SU-DHL-6 (cell line): ENCODE results near the gene RAPH1.

Source experiments
- H2AFZ ChIP-seq: fragments of 200-600 bp; sonication (generic); 2 replicates; pipeline ENCODE4 v1.6.1; 2014; ENCODE audit warnings: low read depth, mild to moderate bottlenecking, moderate library complexity, mixed read lengths, antibody characterized with exemption, low read length; ENCODE audit not compliant: severe bottlenecking
- H3F3A ChIP-seq: fragments of 200-600 bp; shearing (Covaris generic); 2 replicates; pipeline ENCODE4 v1.6.0; 2016; ENCODE audit warnings: antibody characterized with exemption, mild to moderate bottlenecking; ENCODE audit not compliant: insufficient read depth
- H3K27ac ChIP-seq: fragments of 200-600 bp; sonication (generic); 2 replicates; pipeline ENCODE4 v1.5.1; 2016; ENCODE audit warnings: low read depth, mild to moderate bottlenecking, low read length, moderate library complexity, mixed read lengths
- H3K27me3 ChIP-seq: fragments of 200-600 bp; sonication (generic), shearing (Covaris generic); 2 replicates; pipeline ENCODE4 v1.6.0; 2014; ENCODE audit warnings: mild to moderate bottlenecking, low read length
- H3K36me3 ChIP-seq: fragments of 200-600 bp; sonication (generic); 2 replicates; pipeline ENCODE4 v1.6.1; 2014; ENCODE audit warnings: mild to moderate bottlenecking, low read length, mixed read lengths
- H3K4me2 ChIP-seq: fragments of 300-600, 200-600 bp; shearing (Covaris generic), sonication (generic); 2 replicates; pipeline ENCODE4 v1.6.0; 2014; ENCODE audit warnings: low read length, low read depth, mild to moderate bottlenecking; ENCODE audit not compliant: poor library complexity, severe bottlenecking
- H3K4me3 ChIP-seq: fragments of 200-600 bp; sonication (generic); 2 replicates; pipeline ENCODE4 v1.5.1; 2014; ENCODE audit warnings: antibody characterized with exemption, low read length, mild to moderate bottlenecking, mixed read lengths; ENCODE audit not compliant: insufficient read depth, poor library complexity, severe bottlenecking
- H3K79me2 ChIP-seq: fragments of 200-600 bp; sonication (generic); 2 replicates; pipeline ENCODE4 v1.6.1; 2014; ENCODE audit warnings: mild to moderate bottlenecking, low read length, moderate library complexity; ENCODE audit not compliant: insufficient read depth
- H3K9ac ChIP-seq: fragments of 200-600 bp; sonication (generic); 2 replicates; pipeline ENCODE4 v1.7.0; 2014; ENCODE audit warnings: mild to moderate bottlenecking, low read length
- H3K9me2 ChIP-seq: fragments of 200-600 bp; sonication (generic); replicated peaks from 2 replicates; pipeline ENCODE4 v1.6.1; 2014; ENCODE audit warnings: low read length; ENCODE audit not compliant: insufficient read depth
- H3K9me3 ChIP-seq: fragments of 200-600 bp; sonication (generic); 2 replicates; pipeline ENCODE4 v1.6.1; 2014; ENCODE audit warnings: low read length, mixed read lengths; ENCODE audit not compliant: insufficient read depth
- H4K20me1 ChIP-seq: fragments of 200-600 bp; sonication (generic); 2 replicates; pipeline ENCODE4 v1.6.1; 2014; ENCODE audit warnings: low read depth, mild to moderate bottlenecking, antibody characterized with exemption, low read length, moderate library complexity, mixed read lengths
- EZH2phosphoT487 ChIP-seq: fragments of 200-600 bp; sonication (generic), shearing (Covaris generic); conservative IDR thresholded peaks from 2 replicates; pipeline ENCODE4 v1.6.1; 2018; ENCODE audit warnings: mild to moderate bottlenecking, antibody characterized with exemption, low read length, moderate library complexity, mixed read lengths
- TF ChIP-seq, protein P1 (sequence below): fragments of 200-600 bp; sonication (generic); IDR thresholded peaks from one replicate; pipeline ENCODE4 v1.5.1; 2017; ENCODE audit warnings: antibody characterized with exemption, mild to moderate bottlenecking, low read length, moderate library complexity; ENCODE audit not compliant: insufficient read depth, poor library complexity, severe bottlenecking

RAPH1 gene

DNA sequence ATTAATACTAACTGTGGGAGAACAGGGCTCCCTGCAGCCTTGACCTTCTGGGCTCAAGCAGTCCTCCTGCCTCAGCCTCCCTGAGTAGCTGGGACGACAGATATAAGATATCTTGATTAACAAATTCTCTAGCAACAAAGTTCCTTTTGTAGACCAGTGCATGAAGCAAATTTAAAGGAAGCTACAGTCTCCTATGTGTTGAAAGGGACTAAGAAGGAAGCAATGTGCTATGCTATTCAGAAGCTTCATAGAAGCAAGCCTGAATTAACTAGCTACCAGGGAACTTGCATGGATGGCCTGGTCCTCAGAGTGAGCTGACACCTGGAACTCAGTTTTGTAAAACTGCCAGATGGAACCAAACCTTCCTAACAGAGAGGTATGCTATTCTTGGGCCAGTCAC is 33.2 kb downstream of the RAPH1 start:
- no peak overlapping the region for H2AFZ ChIP-seq
- no peaks in the 10 kb centered on the region for H3K9me2 ChIP-seq
- no peaks in the 10 kb centered on the region; the same call in 1 of the 2 replicates for H3K9me3 ChIP-seq
- no peak overlapping the region for H3K27ac ChIP-seq
- H4K20me1 ChIP-seq, result no peaks in the 10 kb centered on the region
- no peaks in the 10 kb centered on the region for H3K36me3 ChIP-seq
- H3K4me3 ChIP-seq, result no peak overlapping the region
- no peak overlapping the region for H3K9ac ChIP-seq
- H3K4me2 ChIP-seq, result no peak overlapping the region
- H3F3A ChIP-seq, result no peaks in the 10 kb centered on the region
- no peaks in the 10 kb centered on the region for H3K79me2 ChIP-seq
- no peak for TF ChIP-seq EZH2phosphoT487
- TF ChIP-seq, protein P1, sequence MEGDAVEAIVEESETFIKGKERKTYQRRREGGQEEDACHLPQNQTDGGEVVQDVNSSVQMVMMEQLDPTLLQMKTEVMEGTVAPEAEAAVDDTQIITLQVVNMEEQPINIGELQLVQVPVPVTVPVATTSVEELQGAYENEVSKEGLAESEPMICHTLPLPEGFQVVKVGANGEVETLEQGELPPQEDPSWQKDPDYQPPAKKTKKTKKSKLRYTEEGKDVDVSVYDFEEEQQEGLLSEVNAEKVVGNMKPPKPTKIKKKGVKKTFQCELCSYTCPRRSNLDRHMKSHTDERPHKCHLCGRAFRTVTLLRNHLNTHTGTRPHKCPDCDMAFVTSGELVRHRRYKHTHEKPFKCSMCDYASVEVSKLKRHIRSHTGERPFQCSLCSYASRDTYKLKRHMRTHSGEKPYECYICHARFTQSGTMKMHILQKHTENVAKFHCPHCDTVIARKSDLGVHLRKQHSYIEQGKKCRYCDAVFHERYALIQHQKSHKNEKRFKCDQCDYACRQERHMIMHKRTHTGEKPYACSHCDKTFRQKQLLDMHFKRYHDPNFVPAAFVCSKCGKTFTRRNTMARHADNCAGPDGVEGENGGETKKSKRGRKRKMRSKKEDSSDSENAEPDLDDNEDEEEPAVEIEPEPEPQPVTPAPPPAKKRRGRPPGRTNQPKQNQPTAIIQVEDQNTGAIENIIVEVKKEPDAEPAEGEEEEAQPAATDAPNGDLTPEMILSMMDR, result no peak
- H3K27me3 ChIP-seq, result no peaks in the 10 kb centered on the region

DNA sequence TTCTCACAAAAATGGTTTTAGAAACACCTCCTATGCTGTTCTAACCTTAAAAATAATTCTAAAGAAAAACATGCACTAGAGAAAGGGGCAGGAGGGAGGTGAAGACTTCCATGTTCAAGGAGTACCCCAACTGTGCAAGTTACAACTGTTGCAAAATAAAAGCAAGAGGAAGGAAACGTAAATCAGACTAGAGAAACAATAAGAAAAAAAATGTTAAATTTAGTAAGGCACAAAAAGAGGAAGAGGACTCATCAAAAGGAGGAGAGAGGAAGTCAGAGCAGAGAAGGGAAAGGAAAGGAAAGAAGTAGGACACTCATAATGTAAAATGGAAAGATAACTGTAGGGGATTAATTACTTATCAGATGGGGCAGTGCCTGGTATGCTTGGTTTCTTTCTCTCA is 34.1 kb downstream of the RAPH1 start:
- TF ChIP-seq EZH2phosphoT487, result no peak
- TF ChIP-seq, protein P1, result no peak
- Histone ChIP-seq H3K4me3 (no peak overlapping the region), H3K27ac (no peak overlapping the region), H4K20me1 (no peaks in the 10 kb centered on the region), H2AFZ (no peak overlapping the region), H3K9me3 (no peaks in the 10 kb centered on the region; the same call in 1 of the 2 replicates), H3K4me2 (peak overlapping the region; percentile 18), H3K36me3 (no peaks in the 10 kb centered on the region), H3K9ac (no peak overlapping the region), H3K79me2 (no peaks in the 10 kb centered on the region), H3K9me2 (no peaks in the 10 kb centered on the region), H3F3A (no peaks in the 10 kb centered on the region), H3K27me3 (no peaks in the 10 kb centered on the region)

DNA sequence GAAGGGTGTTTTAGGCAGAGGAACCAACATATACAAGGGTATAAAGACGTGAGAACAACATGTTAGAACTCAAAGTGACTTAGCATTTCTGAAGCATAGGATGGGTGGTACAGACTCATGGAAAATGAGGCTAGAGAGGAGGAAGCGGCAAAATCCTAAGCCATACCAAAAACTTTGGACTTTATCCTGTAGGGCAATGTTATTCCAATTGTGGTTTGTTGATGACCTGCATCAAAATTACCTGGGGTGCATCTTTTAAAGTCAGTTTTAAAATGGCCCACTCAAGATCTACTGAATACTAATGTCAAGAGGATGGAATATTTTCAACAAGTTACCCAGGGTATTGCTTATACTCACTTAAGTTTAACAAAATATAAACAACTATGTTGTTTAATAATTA is 34.8 kb downstream of the RAPH1 start:
- H3F3A ChIP-seq, result no peaks in the 10 kb centered on the region
- no peaks in the 10 kb centered on the region; the same call in 1 of the 2 replicates for H3K9me3 ChIP-seq
- H3K4me2 ChIP-seq, result no peak overlapping the region
- H2AFZ ChIP-seq, result no peak overlapping the region
- H3K9ac ChIP-seq, result no peak overlapping the region
- H3K79me2 ChIP-seq, result no peaks in the 10 kb centered on the region
- H3K36me3 ChIP-seq, result no peaks in the 10 kb centered on the region
- H3K27ac ChIP-seq, result no peak overlapping the region
- TF ChIP-seq, protein P1, result no peak
- no peak for TF ChIP-seq EZH2phosphoT487
- H4K20me1 ChIP-seq, result no peaks in the 10 kb centered on the region
- H3K4me3 ChIP-seq, result no peak overlapping the region
- no peaks in the 10 kb centered on the region for H3K27me3 ChIP-seq
- no peaks in the 10 kb centered on the region for H3K9me2 ChIP-seq

DNA sequence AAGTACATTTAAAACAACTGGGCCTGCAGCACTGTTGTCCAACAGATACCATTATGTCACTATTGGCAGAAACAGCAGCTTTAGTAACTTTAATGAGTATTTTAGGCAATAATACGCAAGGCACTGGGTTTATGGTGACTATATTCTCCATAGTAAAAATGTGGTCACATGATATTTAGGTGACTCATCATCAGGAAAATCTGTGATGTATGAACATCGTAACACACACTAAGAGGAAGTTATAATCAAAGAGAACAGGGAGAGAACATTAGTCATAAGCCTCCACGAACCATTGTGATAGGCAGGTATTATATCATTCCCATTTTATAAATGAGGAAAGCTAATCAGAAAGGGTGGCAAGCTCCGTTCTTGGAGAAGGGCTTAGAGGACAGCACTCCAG is 36.9 kb downstream of the RAPH1 start:
- no peaks in the 10 kb centered on the region for H3K9me3 ChIP-seq
- no peak overlapping the region for H3K4me3 ChIP-seq
- H3K27me3 ChIP-seq, result no peaks in the 10 kb centered on the region
- no peak overlapping the region for H2AFZ ChIP-seq
- TF ChIP-seq, protein P1, result no peak
- no peak for TF ChIP-seq EZH2phosphoT487
- H3K27ac ChIP-seq, result no peak overlapping the region
- no peak overlapping the region for H3K4me2 ChIP-seq
- H3K9me2 ChIP-seq, result no peaks in the 10 kb centered on the region
- no peaks in the 10 kb centered on the region for H3F3A ChIP-seq
- no peaks in the 10 kb centered on the region for H4K20me1 ChIP-seq
- H3K36me3 ChIP-seq, result no peaks in the 10 kb centered on the region
- no peak overlapping the region for H3K9ac ChIP-seq
- H3K79me2 ChIP-seq, result no peaks in the 10 kb centered on the region
